GM21825 (cell line): Measurements from ENCODE around the gene ANKRD50.

ENCODE experiments used
- ATAC-seq: cut with Tn5 transposase; IDR thresholded peaks from one replicate; pipeline ENCODE4 v1.9.1; 2021; ENCODE audit warnings: mild to moderate bottlenecking, moderate library complexity; ENCODE audit not compliant: unreplicated experiment

ANKRD50 gene, protein sequence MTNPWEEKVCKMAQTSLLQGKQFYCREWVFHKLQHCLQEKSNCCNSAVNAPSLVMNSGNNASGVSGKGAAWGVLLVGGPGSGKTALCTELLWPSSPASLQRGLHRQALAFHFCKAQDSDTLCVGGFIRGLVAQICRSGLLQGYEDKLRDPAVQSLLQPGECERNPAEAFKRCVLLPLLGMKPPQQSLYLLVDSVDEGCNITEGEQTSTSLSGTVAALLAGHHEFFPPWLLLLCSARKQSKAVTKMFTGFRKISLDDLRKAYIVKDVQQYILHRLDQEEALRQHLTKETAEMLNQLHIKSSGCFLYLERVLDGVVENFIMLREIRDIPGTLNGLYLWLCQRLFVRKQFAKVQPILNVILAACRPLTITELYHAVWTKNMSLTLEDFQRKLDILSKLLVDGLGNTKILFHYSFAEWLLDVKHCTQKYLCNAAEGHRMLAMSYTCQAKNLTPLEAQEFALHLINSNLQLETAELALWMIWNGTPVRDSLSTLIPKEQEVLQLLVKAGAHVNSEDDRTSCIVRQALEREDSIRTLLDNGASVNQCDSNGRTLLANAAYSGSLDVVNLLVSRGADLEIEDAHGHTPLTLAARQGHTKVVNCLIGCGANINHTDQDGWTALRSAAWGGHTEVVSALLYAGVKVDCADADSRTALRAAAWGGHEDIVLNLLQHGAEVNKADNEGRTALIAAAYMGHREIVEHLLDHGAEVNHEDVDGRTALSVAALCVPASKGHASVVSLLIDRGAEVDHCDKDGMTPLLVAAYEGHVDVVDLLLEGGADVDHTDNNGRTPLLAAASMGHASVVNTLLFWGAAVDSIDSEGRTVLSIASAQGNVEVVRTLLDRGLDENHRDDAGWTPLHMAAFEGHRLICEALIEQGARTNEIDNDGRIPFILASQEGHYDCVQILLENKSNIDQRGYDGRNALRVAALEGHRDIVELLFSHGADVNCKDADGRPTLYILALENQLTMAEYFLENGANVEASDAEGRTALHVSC (N-terminal part only)

DNA sequence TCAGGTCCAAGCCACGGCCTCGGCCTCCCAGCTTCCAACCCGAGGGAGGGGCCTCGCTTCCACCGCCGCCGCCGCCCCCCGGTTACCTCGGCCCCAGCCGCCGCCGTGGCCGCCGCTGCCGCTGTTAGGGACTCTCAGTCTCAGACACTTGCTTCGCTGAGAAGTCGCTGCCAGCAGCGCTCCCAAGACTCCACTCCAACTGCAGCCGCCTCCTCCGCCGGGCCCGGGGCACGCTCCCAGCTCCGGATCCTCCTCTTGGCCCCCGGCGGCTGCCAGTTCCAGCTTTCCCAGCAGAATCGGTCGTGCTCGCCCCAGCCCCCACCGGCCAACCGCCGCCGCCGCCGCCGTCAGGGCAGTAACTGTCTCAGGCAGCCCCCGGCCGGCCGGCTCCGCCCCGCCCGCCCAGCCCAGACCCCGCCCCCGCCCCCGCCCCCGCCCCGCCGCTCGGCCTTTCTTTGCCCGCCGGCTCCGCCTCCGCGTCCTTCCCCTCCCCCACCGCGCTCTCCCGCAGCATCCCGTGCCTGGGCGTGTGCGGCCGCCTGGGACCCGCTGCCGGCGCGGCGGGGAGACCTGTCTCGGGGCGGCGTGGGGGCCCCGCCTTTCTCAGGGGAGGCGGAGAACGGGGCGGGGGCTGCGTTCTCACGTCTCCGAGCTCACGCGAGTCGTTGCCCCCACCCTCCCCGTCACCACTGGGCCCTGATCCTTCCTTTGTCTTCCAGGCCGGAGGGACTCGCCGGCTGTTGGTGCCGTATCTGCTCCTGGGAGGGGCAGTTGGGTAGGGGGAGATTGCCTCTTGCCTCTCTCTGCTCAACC lies at the start of gene ANKRD50:
TSS of gene ANKRD50 (minus strand) at position 361 of the 813 bp plus-strand sequence. CDS start 2,221 bp downstream, outside the sequence.
- ATAC-seq, result peak; percentile 70

DNA sequence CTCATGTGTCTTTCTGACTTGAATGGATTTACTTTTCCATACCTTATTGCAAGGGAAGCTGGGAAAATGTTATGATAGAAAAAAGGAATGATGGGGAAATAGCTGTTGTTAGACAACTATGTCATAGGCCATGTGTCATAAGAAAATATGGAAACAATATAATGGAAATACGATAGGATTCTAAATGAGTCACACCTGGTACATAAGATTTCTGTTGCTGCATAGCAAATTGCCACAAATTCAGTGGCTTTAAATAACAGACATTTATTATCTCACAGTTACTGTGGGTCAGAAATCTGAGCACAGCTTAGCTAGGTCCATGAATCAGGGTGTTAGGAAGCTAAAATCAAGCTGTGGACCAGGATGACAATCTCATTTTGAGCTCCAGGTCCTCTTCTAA lies 44.6 kb upstream of the ANKRD50 start:
- ATAC-seq, result no peak

DNA sequence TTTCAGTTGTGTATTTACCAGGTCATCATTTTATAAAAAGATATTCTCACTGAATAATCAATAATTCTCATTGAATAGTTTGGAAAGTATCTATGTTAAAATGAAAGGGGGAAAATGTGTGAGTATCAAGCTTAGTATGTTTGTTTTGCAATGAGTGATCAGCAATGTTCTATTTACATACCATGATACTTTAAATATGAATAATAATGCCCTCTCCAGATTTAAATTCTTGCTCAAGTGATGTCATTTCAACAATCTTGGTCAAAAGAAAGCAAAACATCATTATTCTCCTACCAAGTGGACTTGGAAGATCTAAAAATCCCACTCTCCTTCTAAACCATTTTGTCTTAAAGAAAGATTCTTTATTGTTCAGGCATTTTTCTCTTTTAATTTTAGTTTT lies 42.1 kb upstream of the ANKRD50 start:
- no peak for ATAC-seq

DNA sequence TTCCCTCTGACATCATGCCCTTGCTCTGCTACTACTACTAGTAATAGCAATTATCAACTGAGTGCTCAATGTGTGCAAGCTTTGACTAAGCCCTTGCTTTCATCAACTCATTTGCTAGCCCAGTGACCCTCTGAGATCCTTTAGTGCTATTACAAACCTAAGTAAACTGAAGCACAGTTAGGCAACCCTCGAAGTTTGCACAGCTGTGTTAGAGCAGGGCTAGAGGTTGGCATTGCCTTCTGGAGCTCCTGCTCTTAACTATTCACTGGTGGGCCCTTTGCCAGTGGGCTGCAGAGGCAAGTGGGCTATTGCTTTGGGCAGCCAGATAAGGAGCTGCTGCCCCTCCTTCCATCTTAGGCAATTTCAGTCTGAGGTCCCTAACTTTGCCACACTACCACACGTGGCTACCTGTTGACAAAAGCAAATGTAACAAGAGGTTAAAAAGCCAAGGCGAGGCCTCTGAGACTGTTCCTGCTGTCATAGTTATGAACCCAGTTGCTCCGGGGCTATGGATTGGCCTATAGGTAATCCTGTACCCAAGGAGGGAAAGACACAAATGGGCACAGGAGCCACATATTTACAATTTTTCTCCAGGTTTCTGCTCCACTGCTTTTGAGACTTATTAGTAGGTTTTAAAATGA lies 41.5 kb upstream of the ANKRD50 start:
- ATAC-seq, result no peak

DNA sequence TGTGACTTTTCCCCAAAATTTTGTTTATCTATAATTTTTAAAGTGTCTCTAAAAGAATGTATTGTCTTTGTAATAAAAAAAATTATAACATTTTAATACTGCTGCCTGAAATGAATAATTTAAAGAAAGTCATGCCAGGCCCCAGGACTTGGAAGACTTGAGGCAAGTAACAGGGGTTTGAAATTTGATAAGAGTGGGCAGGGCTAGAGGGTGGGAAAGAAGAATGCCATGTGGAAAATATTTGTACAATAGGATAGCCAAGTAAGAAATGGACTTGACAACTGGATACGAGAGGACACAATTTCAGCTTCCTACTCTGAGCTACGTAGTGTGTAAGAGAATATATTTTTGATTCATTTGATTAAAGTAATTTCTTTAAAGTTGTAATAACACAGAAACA lies 36.9 kb upstream of the ANKRD50 start:
- ATAC-seq, result no peak

DNA sequence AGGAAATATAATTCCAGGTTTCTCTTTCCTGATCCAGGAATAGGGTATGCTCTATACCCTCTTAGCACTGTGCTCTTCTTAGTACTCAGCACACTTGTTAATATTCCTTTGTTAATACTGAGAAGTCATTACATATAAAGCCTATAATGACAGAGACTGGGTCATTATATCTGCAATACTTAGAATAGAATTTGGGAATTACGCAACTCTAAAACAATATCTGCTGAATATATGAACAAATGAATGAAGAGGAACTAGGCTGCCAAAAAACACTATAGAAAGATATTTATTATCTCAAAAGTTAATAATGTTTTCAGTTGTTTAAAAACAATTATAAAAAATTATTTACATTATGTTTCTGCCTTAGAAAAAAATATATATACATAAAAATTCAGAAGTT lies 36.4 kb upstream of the ANKRD50 start:
- no peak for ATAC-seq

DNA sequence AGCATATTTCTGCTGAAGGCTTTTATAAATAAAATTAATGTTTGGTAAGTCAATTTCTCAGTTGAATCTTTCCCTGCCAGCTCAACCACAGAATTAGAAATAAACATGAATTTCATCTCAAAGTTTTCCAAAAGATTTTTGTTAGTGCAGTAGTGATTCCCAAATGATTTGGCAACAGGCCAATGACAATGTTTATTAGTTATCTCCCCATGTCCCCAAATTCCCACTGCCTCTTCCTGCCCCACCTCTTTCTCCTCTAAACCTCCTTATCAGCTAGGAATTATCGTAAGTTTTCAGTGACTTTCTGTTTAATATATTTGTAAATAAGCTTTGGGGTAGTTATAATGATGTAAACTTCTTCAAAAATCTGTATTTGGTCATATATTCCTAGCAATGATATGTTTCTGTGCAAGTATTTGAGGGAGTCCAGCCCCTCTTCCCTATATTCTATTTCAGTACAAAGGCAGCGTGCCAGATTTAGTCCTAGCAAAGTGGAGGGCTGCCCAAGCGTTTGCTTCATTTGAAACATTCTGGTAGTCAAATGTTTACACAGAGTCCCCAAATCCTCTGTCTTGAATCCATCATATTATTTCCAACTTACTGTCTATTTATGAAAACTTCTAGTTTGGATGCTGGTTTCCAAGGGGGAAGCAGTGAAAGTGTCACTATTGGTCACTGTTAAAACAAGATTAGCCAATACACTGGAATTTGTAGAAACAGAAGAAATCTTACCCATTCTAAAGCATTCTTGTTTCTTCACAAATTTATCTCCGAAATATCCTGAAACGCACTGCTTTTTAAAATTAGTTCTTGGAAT lies 33.7 kb upstream of the ANKRD50 start:
- ATAC-seq, result no peak

DNA sequence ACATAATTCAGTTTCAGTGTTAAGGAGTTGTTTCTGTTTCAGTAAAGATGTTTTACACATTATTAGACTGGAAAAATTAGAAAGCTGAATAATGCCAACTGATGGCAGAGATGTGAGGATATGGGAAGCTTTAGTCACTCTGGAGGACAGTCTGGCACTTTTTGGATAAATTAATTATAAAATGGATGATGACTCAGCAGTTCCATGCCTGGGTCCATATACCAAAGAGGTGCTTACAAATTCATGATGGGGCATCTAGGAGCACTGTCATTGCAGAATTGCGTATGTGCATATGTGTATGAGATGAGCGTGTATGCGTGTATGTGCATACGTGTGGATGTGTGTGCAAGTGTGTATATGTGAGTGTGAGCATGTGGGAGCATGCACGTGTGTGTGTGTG lies 31.2 kb upstream of the ANKRD50 start:
- no peak for ATAC-seq

DNA sequence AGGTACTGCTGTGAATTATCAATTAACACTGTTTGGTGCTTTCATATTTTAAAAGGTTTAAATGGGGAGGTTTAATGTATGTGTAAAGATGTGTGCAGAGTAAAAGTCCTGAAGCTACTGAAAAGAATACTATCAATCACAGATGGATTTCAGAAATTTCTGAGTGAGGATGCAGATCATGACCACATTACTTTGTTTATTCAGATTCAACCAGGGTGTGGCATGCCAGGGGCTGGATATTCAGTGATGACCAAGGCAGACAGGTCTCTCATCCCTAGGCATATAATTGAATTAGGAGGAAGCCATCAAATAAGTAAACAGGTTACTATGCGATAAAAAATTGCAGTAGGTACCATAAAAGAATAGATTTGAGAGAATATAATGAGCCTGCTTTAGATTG lies 28.0 kb upstream of the ANKRD50 start:
- ATAC-seq, result no peak

DNA sequence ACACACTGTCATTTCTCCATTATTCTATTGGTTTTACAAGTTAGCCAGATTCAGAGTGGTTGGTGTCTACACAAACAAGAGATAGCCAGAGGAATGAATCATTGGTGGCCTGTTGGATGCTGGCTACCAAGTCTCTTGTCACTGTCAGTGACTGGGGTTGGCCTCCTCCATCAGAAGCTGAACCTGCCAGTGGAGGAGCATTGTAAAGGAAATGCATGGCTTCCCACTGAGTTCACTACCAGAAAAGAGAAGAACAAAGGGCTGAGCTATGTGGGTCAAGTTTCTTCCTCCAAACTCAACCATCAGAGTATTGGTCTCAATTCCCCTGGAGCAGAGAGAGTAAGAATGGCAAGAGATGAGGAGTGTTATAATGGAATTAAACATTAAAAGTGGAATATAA lies 26.5 kb upstream of the ANKRD50 start:
- no peak for ATAC-seq

DNA sequence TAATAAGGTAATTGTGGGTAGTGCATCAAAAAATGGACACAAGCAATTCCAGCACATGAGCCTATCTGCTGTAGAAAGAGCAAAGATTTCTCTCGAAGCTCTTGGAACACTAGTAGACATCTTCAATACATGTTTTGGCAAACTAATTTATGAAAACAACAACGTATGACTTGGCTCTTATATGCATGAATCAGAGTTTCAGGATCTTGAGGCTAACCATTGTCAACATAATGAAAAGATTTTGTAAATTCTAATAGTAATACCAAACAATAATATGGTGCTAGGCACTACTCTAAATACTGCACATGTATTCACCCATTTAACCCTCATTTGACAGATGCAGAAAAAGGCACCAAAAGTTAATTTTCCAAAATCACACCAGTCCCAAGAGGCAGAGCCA lies 25.1 kb upstream of the ANKRD50 start:
- no peak for ATAC-seq

DNA sequence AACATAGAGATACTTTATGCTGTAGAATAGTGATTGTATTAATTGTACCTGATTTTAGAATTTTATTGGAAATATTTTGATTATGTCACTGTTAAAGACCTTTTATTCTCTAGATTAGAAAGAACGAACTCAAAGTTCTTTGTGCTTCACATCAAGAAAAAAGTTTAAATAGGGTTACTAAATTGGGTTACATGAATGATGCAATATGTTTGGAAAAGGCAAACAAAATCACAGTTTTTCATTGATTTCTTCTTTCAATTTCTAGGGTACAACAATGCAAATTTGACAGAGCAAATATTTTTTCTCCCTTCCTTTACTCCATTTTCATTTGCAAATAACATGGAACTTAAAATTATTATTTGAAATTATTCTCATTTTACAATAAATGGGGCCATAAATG lies 24.0 kb upstream of the ANKRD50 start:
- ATAC-seq, result no peak

DNA sequence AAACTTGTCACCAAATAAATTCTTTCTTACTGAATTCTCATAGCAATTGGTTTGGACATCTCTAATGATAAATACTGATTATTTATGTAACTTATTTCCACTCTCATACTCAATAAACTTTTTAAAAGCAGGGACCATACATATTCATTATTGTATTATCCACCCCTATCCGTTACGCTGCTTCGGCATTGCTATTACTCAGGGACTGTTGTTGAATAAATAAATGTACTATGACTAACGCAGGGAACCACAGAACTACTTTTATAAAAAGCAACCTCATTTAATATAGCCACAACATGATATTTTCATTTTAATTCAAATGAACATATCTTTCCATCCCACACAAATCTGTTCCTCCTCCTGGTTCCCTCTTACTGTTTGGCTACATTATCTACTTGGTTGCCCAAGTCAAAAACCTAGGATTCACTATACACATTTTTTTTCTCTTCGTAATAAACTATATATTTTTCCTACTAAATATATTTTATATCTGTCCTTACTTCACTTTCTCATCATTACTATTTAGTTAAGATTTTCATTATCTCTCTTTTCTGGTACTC lies 14.9 kb upstream of the ANKRD50 start:
- ATAC-seq, result no peak

DNA sequence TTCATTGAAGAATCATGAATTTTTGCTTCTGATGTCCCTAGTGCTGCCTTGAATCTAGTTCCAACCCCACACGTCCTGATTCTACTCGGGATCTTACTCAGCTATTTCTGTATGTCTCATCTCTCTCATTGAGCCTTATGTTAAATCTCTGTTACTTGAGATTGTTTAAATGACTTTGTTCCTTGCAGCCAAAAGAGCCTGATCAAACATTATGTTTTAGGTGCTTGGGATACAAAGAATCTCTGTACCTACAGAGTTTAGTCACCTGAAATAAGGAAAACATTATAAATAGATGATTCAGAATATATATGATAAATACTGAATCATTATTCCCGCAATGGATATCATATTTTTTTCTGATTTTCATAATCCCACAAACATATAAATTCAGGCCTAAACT lies 13.7 kb upstream of the ANKRD50 start:
- ATAC-seq, result no peak

DNA sequence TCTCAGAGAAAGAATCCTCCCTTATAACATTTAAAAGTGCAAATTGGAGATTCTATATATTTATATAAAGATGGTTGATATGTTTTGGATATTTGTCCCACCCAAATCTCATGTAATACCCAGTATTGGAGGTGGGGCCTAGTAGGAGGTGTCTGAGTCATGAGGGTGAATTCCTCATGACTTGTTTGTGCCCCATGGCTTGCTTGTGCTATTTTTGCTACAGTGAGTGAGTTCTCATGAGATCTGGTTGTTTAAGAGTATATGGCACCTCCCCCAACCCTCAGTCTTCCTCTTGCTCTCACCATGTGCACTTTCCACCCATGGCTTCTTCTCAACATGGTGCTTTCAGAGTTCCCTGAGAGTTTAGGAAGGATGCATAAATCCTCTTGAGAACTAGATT lies 9.5 kb upstream of the ANKRD50 start:
- no peak for ATAC-seq

DNA sequence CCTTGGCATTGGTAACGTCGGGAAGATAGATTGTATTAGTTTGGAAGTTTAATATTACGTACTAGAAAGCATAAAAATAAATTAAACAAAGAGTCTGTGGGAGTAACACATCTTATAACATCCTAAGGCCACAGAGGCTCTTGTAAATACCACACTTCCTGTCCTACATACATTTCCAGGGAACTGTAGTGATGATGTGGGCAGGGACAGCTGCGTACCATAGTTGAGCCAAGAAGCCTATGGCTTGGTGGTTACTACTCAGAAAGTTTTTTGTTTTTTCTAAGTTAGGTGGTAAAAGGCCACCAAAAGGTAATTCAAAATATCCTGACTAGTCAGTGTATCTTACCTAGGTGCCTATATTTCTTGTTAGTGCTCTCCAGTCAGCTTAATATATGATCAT lies 4.6 kb upstream of the ANKRD50 start:
- no peak for ATAC-seq

DNA sequence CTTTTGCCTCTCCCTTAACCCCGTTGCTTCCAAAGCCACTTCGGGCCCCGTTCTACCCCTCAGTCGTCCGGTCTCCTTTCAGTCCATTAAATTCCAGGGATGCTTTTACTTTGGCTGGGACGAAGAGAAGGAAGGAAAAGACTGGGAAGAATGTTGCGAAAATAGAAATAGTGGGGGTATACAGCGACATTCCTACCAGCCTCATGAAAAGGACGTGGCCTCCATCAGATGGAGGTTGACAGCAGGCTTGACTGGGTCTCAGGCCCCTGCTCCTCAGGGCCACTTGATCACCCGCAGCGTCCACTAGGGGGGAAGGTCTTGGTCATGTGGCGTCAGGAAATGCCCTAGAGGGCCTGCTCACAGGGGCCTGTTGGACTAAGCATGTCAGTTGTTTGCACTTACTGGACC lies 657 bp upstream of the ANKRD50 start:
- ATAC-seq, result peak; percentile 37

DNA sequence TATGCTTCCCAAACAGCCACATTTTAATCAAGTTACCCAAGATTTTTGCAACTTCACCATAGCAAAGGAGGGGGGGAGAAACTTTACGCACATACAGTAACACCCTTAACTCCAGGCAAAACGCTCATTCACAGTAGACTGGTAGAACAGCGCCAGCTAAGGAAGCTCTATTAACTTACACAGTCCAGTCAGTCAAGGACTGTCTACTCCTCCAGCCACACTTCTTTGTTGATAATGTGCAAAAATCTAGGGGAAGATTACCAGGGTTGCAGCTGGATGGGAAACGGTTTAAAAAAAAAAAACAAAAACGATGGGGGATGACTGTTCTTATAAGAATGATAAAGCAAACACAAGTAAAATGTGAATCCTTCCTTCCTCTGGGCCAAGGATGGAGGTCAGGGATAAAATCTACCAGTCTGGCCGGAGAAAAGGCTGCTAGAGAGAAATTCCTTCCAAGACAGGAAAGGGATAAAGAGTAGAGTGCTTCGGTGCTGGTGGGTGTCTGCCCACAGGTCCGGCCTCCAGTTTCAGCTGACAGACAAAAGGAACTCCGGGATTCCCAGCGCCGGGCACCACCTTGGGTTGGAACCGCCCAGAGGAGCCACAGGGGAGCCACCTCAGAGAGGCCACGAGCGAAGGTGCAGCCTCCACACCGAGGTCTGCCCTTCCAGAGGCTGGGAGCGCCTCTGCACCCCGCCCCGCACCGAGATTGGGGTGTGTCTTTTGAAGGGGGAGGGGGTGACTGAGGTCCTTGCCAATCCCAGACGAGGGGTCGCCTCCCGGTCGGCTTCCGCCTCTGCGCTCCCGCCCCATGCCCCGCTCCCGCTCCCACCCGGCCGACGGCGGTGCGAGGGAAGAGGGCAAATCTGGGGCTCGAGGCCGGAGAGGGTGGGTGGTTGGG lies 811 bp downstream of the ANKRD50 start:
- ATAC-seq, result peak; percentile 32
